Measurements from ENCODE around the gene BTBD17. TPM values are rescaled to one million over a fixed set of nuclear protein-coding genes. Genes with fewer than 3 reads are reported as not detected.

BTBD17 gene
- polyA plus RNA-seq, 5 donors: 0.67 to 1.9 (median 0.84) TPM

Other genes with a start within 250 kb of the BTBD17 start
- 1,000 to 10,000 TPM; 1,191 to 1,565 (median 1,307) TPM for gene RPL38, start 158.2 kb downstream of the BTBD17 start, polyA plus RNA-seq (ENCODE audit: insufficient read depth in 1 of 5, insufficient read length in 5 of 5, low replicate concordance in 1 of 5)
- 10 to 100 TPM; 11.7 to 27.1 (median 19.9) TPM for gene TTYH2, start 148.3 kb downstream of the BTBD17 start, polyA plus RNA-seq (ENCODE audit: insufficient read depth in 1 of 5, insufficient read length in 5 of 5, low replicate concordance in 1 of 5)
- gene DNAI2, start 87.6 kb downstream of the BTBD17 start, polyA plus RNA-seq (ENCODE audit: insufficient read depth in 1 of 5, insufficient read length in 5 of 5, low replicate concordance in 1 of 5): 1 to 10 TPM in 4 of 5 donors, under 1 TPM in 1; 0.64 to 5.6 (median 3.5) TPM
- 1 to 10 TPM in 4 of 5 donors, under 1 TPM in 1; 0.63 to 2.6 (median 1.5) TPM for gene KIF19, start 35.6 kb downstream of the BTBD17 start, polyA plus RNA-seq (ENCODE audit: insufficient read depth in 1 of 5, insufficient read length in 5 of 5, low replicate concordance in 1 of 5)
- under 1 TPM in 3 of 5 donors, not detected in 2; 0.13 to 0.16 (median 0.15) TPM for gene GPR142, start 5.6 kb upstream of the BTBD17 start, polyA plus RNA-seq (ENCODE audit: insufficient read depth in 1 of 5, insufficient read length in 5 of 5, low replicate concordance in 1 of 5)
- gene GPRC5C, start 70.2 kb upstream of the BTBD17 start, polyA plus RNA-seq (ENCODE audit: insufficient read depth in 1 of 5, insufficient read length in 5 of 5, low replicate concordance in 1 of 5): 10 to 100 TPM; 40.1 to 70.8 (median 51.4) TPM
- 1 to 10 TPM; 1.6 to 3.6 (median 2.1) TPM for gene CD300A, start 104.8 kb upstream of the BTBD17 start, polyA plus RNA-seq (ENCODE audit: insufficient read depth in 1 of 5, insufficient read length in 5 of 5, low replicate concordance in 1 of 5)
- under 1 TPM; 0.22 to 0.44 (median 0.25) TPM for gene CD300LB, start 169.6 kb upstream of the BTBD17 start, polyA plus RNA-seq (ENCODE audit: insufficient read depth in 1 of 5, insufficient read length in 5 of 5, low replicate concordance in 1 of 5)
- 1 to 10 TPM in 1 of 5 donors, under 1 TPM in 4; 0.23 to 1.1 (median 0.69) TPM for gene CD300C, start 184.2 kb upstream of the BTBD17 start, polyA plus RNA-seq (ENCODE audit: insufficient read depth in 1 of 5, insufficient read length in 5 of 5, low replicate concordance in 1 of 5)
- under 1 TPM in 3 of 5 donors, not detected in 2; 0.30 to 0.48 (median 0.34) TPM for gene CD300H, start 205.6 kb upstream of the BTBD17 start, polyA plus RNA-seq (ENCODE audit: insufficient read depth in 1 of 5, insufficient read length in 5 of 5, low replicate concordance in 1 of 5)
- gene CD300LD, start 230.4 kb upstream of the BTBD17 start, polyA plus RNA-seq (ENCODE audit: insufficient read depth in 1 of 5, insufficient read length in 5 of 5, low replicate concordance in 1 of 5): under 1 TPM in 1 of 5 donors, not detected in 4; 0.08 TPM

All from right lung (tissue), 5 donors.